NOMO-1 treated with dmso at 0.1 percent for 144 hours (cell line): ENCODE results near the gene NOTCH2.
"Not testable (repeated sequence)": the region's sequence is repeated elsewhere in the genome, so short reads cannot be mapped to it uniquely, and the experiment has no call there.

ENCODE experiments used
- DNase-seq: peaks from one replicate; lab custom pipeline; 2025; ENCODE audit not compliant: unreplicated experiment; lab: John Stamatoyannopoulos, UW

The NOTCH2 gene

DNA sequence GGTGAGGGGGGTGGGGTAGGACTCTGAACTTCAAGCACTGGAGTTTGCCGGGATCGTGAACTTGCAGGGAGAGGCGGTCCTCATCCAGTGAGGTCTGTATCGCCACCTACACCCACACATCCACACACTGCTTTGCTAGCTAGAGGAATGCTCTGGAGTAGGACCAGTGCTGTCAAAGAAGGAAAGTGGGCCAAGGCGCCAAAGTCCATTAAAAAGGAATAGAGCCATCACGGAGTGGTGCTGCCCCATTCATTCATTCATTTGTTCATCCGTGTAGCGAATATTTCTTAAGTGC is 405 bp upstream of the NOTCH2 start:
- DNase-seq: not testable (repeated sequence)

DNA sequence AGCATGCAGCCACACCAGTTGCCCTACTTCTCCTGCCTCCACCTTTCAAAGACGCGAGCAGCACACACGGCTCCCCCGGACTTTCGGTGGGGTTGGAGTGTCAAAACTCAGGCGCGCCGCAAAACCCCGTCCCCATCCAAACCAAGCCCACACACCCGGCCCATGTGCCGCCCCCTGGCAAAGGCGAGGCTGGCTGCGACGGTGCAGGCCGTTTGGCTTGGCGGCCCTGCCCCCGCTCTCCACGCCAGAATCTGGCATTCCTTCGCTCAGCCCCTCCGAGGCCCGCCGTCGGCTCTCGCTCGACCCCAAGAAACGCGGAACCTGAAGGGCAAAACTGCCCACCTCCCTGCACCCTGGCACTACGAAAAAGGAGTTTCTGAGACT is 787 bp downstream of the NOTCH2 start:
- not testable (repeated sequence) for DNase-seq

DNA sequence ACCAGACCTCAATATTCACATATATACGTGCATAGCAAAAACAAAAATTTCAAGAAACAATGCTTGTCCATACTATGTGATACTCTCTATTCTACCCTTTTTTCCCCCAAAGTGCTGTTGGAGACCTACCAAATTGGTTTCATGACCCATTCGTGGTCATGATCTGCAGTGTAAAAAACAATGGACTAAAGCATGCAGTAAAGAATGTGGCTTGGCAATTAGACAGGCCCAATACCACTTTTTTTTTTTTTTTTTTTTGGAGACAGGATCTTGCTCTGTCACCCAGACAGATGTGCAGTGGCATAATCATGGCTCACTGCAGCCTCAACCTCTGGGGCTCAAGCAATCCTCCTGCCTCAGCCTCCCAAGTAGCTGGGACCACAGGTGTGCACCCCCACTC is 21.3 kb downstream of the NOTCH2 start:
- not testable (repeated sequence) for DNase-seq

DNA sequence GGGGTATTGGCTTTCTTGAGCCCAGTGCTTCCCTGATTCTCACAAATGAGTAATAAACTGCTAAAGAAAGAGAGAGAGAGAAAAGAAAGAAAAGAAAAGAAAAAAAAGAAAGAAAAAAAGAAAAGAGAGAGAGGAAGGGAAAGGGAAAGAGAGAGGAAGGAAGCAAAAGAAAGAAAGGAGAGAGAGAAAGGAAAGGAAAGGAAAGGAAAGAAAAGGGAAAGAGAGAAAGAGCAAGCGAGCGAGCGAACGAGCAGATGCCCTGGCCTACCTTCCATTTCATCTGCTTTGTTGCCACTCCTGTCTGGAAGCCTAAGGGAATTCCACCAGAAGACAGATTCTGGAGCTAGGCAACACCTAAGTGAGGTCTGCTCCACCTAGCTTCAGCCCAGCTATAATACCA is 27.7 kb downstream of the NOTCH2 start:
- DNase-seq: not testable (repeated sequence)

GRCh38 chr1:120032253-120032652 is 37.2 kb downstream of the NOTCH2 start:
- DNase-seq: not testable (repeated sequence)

DNA sequence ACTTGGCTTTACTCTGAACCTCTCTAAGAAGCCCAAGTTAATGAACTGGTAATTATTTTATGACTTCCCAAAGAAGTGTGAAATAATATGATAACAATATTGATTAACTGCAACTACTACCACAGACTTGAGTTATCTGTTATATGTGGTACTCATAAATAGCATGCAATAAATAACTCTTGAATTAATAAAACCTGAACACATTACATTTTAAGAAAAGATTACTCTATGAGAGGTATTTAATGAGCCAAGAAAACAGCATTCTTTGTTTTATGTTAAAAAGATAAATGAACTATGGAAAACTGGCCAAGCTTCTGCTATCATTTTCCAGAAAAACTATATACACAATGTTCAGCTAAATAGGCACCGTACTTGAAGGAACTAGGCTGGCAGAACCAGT is 45.7 kb downstream of the NOTCH2 start:
- DNase-seq: not testable (repeated sequence)

DNA sequence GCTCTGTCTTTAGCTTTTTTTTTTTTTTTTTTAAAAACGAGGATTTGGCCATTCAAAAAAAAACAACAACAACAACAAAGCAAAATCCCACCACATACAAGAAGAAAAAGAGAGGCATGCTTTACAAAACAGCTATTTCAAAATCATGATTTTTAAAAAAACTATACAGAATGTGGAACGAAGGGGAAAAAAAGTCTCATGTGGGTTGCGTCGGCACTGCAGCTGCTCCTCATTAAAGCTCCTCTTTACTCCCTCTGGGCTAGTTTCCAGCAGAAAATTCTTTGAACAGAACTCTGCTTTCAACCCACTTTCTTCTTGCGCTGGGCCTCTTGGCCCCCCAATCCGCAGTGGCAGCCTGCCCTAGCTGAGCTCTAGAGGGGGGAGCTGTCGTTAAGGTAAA is 54.5 kb downstream of the NOTCH2 start:
- not testable (repeated sequence) for DNase-seq

- not testable (repeated sequence) for DNase-seq
Observed at GRCh38 chr1:120008320-120008719, 61.1 kb downstream of the NOTCH2 start.

DNA sequence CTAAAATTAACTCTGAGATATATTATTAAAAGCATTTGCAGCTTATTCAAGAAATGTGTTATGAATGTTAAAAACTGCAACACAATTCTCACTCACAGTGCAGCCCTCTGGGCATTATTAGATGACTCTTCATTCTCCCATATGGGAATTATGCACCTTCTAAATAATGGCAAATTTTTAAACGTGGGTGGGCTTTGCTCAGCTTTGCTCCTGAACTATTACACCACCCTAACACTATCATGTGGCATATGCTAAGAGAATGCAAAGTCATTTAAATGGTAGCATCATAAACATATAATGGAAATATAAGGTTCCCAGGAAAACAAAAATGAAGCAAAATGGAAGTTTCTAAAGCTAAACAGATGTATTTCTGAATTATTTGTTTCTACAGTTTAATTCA is 61.6 kb downstream of the NOTCH2 start:
- not testable (repeated sequence) for DNase-seq

- not testable (repeated sequence) for DNase-seq
Observed at GRCh38 chr1:120001035-120001434, 68.4 kb downstream of the NOTCH2 start.

- peak; percentile 31 for DNase-seq
Observed at GRCh38 chr1:119996731-119997312, 72.6 kb downstream of the NOTCH2 start.

DNA sequence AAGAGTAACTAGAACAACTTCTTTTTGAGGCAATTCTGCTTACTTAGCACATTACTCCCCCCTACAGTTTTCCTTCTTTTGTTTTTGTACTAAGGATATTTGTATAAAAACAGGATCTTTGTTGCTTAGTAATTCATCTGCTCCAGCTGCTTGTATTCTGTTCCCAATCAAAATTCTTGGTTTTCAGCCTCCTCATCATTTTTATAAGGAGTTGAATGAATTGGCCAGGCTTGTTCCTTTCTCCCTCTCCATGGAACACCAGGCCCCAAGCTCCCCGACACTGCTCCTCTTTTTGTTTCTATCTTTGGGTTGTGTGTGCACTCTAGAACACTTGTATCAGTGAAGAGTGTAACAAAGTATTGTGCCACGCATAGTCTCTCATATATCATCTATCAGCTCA is 73.5 kb downstream of the NOTCH2 start:
- DNase-seq: not testable (repeated sequence)

GRCh38 chr1:119988306-119989062 is 81.0 kb downstream of the NOTCH2 start:
- DNase-seq: peak; percentile 62

DNA sequence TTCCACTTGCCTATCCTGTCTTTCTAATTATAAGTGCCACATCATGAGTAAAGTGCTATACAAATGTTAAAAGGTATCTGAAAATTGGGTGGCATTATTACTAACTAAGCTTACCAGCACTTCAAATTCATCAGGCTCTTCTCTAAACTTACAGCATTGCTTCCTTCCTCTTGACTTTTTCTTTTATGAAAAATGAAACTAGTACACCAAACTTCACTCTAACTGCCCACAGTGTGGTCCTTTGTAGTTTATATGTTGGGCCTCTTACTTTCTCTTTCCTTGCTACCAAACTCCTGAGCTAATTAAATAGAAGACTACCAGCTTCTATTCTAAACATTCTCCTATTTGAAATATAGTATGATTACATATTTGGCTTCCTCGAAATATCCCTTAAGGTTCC is 81.8 kb downstream of the NOTCH2 start:
- DNase-seq: no peak

- no peak for DNase-seq
Observed at GRCh38 chr1:119987112-119987511, 82.3 kb downstream of the NOTCH2 start.

- no peak for DNase-seq
Observed at GRCh38 chr1:119986007-119986497, 83.4 kb downstream of the NOTCH2 start.

- no peak for DNase-seq
Observed at GRCh38 chr1:119984771-119985170, 84.7 kb downstream of the NOTCH2 start.

GRCh38 chr1:119981986-119982815 is 87.3 kb downstream of the NOTCH2 start:
- DNase-seq: no peak

DNA sequence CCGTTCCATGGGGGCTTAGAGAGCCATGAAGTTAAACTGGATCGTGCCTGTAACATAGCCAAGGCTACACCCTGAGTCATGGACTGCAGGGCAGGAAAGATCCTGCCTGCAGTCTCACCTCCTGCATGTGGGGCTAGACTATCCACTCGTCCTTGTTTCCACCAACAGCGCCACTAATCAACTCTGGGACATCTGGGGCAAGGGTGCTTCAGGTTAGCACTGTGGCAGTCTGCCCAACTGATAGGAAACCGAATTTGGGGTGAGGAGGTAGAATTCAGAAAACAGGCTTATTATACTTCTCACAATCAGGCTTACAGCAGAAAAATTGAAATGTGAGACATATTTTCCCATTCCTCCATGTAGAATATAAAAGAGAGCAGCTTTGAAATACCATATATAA is 88.0 kb downstream of the NOTCH2 start:
- DNase-seq: no peak

GRCh38 chr1:119978018-119978505 is 91.4 kb downstream of the NOTCH2 start:
- peak; percentile 65 for DNase-seq

DNA sequence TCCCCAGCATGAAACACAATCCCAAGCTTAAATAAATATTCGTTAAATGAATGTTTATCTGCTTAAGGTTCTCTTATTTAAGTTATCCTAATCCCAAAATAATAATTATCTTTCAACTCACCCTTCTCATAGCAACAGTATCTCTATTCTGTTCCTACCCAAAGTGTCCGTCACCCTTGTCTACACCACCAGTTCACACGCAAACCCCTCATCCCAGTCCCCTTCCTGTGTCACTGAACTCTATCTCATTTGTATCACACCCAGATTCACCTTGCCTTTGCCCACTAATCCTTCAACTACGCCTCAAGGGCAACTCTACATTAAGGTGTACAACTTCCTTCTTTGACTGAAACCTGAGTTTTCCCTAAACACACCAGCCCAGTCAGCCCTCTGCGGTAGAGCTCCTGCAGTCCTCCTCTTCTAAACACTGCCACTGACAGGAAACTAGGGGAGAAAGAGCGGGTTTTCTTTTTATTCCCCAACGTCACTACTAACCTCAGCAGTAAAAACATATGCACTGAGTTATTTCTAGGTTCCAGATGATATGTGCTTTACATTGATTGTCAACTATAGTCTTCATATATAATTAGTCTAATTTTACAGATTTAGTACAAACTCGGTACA is 92.2 kb downstream of the NOTCH2 start:
- not testable (repeated sequence) for DNase-seq
